ENCODE results near the gene CNTLN.
"Not testable (repeated sequence)": the region's sequence is repeated elsewhere in the genome, so short reads cannot be mapped to it uniquely, and the experiment has no call there.

The CNTLN gene

GRCh38 chr9:17433526-17433925 is 298.7 kb downstream of the CNTLN start:
- FAIRE-seq, result no peak

- no peak for FAIRE-seq
Measured at GRCh38 chr9:17436854-17437253, 302.0 kb downstream of the CNTLN start.

- no peak for FAIRE-seq
Measured at GRCh38 chr9:17437813-17438212, 303.0 kb downstream of the CNTLN start.

- not testable (repeated sequence) for FAIRE-seq
Measured at GRCh38 chr9:17445126-17445525, 310.3 kb downstream of the CNTLN start.

GRCh38 chr9:17453751-17454150 is 318.9 kb downstream of the CNTLN start:
- no peak for FAIRE-seq

GRCh38 chr9:17462869-17463464 is 328.1 kb downstream of the CNTLN start:
- peak; percentile 99 for FAIRE-seq

- FAIRE-seq, result no peak
Measured at GRCh38 chr9:17470036-17470813, 335.4 kb downstream of the CNTLN start.

GRCh38 chr9:17472126-17472525 is 337.3 kb downstream of the CNTLN start:
- no peak for FAIRE-seq

GRCh38 chr9:17476401-17476800 is 341.6 kb downstream of the CNTLN start:
- FAIRE-seq, result no peak

GRCh38 chr9:17477816-17478215 is 343.0 kb downstream of the CNTLN start:
- FAIRE-seq, result no peak

- FAIRE-seq, result no peak
Measured at GRCh38 chr9:17480966-17481365, 346.1 kb downstream of the CNTLN start.

GRCh38 chr9:17481565-17481964 is 346.7 kb downstream of the CNTLN start:
- no peak for FAIRE-seq

GRCh38 chr9:17484906-17485305 is 350.1 kb downstream of the CNTLN start:
- FAIRE-seq, result no peak

- FAIRE-seq, result no peak
Measured at GRCh38 chr9:17486396-17486795, 351.6 kb downstream of the CNTLN start.

GRCh38 chr9:17487467-17487866 is 352.6 kb downstream of the CNTLN start:
- FAIRE-seq, result no peak

- FAIRE-seq, result no peak
Measured at GRCh38 chr9:17488662-17489061, 353.8 kb downstream of the CNTLN start.

GRCh38 chr9:17490110-17490509 is 355.3 kb downstream of the CNTLN start:
- FAIRE-seq, result no peak

- no peak for FAIRE-seq
Measured at GRCh38 chr9:17491780-17492179, 356.9 kb downstream of the CNTLN start.

- FAIRE-seq, result no peak
Measured at GRCh38 chr9:17503196-17503595, 368.4 kb downstream of the CNTLN start.

- no peak for FAIRE-seq
Measured at GRCh38 chr9:17509151-17509550, 374.3 kb downstream of the CNTLN start.

- FAIRE-seq, result no peak
Measured at GRCh38 chr9:17509701-17510100, 374.9 kb downstream of the CNTLN start.

- FAIRE-seq, result peak; percentile 80
Measured at GRCh38 chr9:17519761-17520160, 384.9 kb downstream of the CNTLN start.

GRCh38 chr9:17520268-17521064 is 385.6 kb downstream of the CNTLN start:
- no peak for FAIRE-seq
